ENCODE measurements around the gene MAP3K7. TPM values are rescaled to one million over a fixed set of nuclear protein-coding genes. Genes with fewer than 3 reads are reported as not detected.

The MAP3K7 gene
- total RNA-seq, 2 donors from 2014 or later, result 17.1 to 17.5 TPM

DNA sequence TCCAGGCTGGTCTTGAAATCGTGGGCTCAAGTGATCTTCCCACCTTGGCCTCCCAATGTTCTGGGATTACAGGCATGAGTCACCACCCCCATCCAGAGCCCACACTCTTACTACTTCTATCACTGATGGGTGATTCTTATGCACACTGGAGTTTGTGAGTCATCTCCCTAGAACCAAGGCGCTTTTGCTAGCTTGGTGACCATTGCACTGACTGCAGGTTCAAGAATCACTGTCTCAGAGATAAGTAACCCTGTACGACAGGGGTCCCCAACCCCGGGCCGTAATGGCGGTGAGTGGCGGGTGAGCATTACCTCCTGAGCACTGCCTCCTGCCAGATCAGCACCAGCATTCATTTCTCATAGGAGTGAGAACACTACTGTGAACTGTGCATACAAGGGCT, 118.8 kb downstream of the MAP3K7 start:
- DNase-seq (ENCODE audit: low spot score), result no peak
- Histone ChIP-seq H3K27me3 (no peaks in the 10 kb centered on the region), H3K27ac (no peak overlapping the region), H3K36me3 (no peaks in the 10 kb centered on the region), H3K9me3 (no peaks in the 10 kb centered on the region), H3K4me1 (no peaks in the 10 kb centered on the region), H3K4me3 (no peak overlapping the region)
- TF ChIP-seq, protein P1, sequence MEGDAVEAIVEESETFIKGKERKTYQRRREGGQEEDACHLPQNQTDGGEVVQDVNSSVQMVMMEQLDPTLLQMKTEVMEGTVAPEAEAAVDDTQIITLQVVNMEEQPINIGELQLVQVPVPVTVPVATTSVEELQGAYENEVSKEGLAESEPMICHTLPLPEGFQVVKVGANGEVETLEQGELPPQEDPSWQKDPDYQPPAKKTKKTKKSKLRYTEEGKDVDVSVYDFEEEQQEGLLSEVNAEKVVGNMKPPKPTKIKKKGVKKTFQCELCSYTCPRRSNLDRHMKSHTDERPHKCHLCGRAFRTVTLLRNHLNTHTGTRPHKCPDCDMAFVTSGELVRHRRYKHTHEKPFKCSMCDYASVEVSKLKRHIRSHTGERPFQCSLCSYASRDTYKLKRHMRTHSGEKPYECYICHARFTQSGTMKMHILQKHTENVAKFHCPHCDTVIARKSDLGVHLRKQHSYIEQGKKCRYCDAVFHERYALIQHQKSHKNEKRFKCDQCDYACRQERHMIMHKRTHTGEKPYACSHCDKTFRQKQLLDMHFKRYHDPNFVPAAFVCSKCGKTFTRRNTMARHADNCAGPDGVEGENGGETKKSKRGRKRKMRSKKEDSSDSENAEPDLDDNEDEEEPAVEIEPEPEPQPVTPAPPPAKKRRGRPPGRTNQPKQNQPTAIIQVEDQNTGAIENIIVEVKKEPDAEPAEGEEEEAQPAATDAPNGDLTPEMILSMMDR (IDR thresholded peaks at IDR 0.05), result no peak

DNA sequence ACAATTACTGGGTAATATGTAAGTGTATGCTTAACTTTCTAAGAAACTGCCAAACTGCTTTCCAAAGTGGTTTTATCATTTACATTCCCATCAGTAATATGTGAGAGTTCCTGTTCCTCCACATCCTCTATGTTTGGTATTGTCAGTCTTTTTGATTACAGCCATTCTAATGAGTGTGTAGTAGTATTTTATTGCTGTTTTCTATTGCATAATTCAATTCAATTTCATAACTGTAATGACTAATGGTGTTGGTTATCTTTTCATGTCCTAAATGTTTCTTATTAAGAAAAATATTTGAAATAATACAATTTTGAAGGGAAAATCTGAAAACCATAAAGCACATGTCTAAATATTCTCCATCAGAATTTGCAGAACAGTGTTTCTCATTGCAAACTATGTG, 119.3 kb downstream of the MAP3K7 start:
- DNase-seq (ENCODE audit: low spot score), result no peak
- TF ChIP-seq, protein P1 (IDR thresholded peaks at IDR 0.05), result no peak
- no peaks in the 10 kb centered on the region for H3K27me3 ChIP-seq
- no peaks in the 10 kb centered on the region for H3K4me1 ChIP-seq
- no peaks in the 10 kb centered on the region for H3K36me3 ChIP-seq
- no peaks in the 10 kb centered on the region for H3K9me3 ChIP-seq
- no peak overlapping the region for H3K4me3 ChIP-seq
- no peak overlapping the region for H3K27ac ChIP-seq

DNA sequence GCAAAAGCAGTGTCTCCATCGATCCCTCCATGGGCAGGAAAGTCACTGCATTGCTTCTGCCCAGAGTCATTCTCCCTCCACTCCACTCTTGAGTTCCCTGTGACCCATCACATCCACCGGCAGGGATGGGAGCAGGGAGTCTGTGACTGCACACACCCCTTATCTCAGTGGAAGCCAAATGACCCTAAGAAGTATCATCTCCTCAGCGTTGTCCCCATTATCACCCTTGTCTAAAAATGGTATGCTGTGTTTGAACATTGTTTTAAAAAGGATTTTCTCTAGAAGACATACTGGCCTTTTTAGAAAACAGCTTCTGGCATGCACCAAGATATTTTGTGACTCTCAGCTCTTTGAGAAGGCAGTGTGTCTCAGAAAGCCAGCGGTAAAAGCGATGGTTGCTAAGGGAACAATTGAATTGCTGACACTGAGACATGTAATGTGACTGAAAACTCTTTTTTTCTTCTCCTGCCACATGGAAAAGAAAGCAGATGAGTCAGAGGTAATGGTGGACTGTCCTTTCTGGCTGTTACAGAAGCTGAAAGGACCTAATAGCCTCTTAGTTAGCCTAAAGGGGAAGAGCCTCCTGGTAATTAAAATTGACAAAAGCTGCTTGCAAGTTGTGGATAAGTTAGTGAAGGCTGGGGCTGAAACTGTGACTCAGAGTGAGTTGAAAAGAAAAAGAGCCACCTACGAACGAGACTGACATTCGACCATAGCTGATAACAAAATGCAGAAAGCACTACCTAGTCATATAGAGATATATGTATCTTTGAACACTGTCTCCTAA, 120.5 kb downstream of the MAP3K7 start:
- no peaks in the 10 kb centered on the region for H3K9me3 ChIP-seq
- H3K36me3 ChIP-seq, result no peaks in the 10 kb centered on the region
- no peaks in the 10 kb centered on the region for H3K4me1 ChIP-seq
- no peak overlapping the region for H3K4me3 ChIP-seq
- TF ChIP-seq, protein P1 (IDR thresholded peaks at IDR 0.05), result no peak
- H3K27me3 ChIP-seq, result no peaks in the 10 kb centered on the region
- no peak overlapping the region for H3K27ac ChIP-seq
- peak; percentile 16 for DNase-seq (ENCODE audit: low spot score)

DNA sequence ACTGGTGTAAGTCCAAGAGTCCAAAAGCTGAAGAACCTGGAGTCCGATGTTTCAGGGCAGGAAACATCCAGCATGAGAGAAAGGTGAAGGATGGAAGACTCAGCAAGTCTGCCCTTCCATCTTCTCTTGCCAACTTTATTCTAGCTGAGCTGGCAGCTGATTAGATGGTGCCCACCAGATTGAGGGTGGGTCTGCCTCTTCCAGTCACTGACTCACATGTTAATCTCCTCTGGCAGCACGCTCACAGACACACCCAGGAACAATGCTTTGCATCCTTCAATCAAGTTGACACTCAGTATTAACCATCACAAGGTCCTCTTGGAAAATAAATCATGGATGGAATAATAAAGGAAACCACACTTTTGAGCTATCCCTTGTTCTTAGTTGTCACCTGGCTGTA, 121.2 kb downstream of the MAP3K7 start:
- DNase-seq (ENCODE audit: low spot score), result no peak
- no peak overlapping the region for H3K4me3 ChIP-seq
- no peak overlapping the region for H3K27ac ChIP-seq
- TF ChIP-seq, protein P1 (IDR thresholded peaks at IDR 0.05), result no peak
- no peaks in the 10 kb centered on the region for H3K4me1 ChIP-seq
- no peaks in the 10 kb centered on the region for H3K9me3 ChIP-seq
- H3K36me3 ChIP-seq, result no peaks in the 10 kb centered on the region
- H3K27me3 ChIP-seq, result no peaks in the 10 kb centered on the region

DNA sequence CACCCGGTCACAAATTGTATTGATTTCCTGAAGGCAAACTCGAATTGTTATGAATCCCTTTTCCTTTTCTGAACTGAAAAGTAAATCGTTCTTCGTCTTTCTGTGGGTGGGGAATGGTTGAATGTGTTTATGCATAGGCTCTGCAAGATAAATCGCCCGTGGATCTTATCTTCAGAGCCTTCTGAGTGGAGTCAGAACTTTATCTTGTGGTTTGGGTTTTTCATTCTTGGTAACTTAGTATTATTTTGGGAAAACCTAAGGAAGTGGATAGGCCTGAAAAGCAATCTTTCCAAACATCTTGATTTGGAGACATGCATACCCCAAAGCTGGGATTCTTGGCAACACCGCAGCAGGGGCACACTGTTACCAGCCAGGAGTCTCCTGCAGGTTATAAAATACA, 122.4 kb downstream of the MAP3K7 start:
- no peak overlapping the region for H3K4me3 ChIP-seq
- H3K4me1 ChIP-seq, result no peaks in the 10 kb centered on the region
- H3K27me3 ChIP-seq, result no peaks in the 10 kb centered on the region
- H3K36me3 ChIP-seq, result no peaks in the 10 kb centered on the region
- TF ChIP-seq, protein P1 (IDR thresholded peaks at IDR 0.05), result no peak
- no peak overlapping the region for H3K27ac ChIP-seq
- H3K9me3 ChIP-seq, result no peaks in the 10 kb centered on the region
- no peak for DNase-seq (ENCODE audit: low spot score)

DNA sequence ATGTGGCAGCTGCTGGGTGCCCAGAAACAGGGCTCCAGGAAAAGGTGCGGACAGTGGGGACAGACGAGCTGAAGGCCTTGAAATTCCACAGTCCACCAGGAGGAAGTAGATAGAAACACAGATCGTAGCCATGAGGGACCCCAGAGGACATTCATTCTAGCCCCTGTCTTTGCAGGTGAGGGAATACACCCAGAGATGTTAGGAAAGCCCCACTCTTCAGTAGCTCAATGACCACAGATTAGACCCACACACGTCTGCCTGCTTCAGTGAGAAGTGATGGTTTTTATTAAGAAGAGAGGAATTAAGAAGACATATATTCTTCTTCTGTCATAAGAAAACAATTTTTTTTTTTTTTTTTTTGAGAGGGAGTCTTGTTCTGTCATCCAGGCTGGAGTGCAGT, 123.0 kb downstream of the MAP3K7 start:
- TF ChIP-seq, protein P1 (IDR thresholded peaks at IDR 0.05), result no peak
- Histone ChIP-seq H3K4me3 (no peak overlapping the region), H3K27me3 (no peaks in the 10 kb centered on the region), H3K36me3 (no peaks in the 10 kb centered on the region), H3K9me3 (no peaks in the 10 kb centered on the region), H3K27ac (no peak overlapping the region), H3K4me1 (peaks cover 0 to 3% of the 10 kb centered on the region in 2 donors)
- DNase-seq (ENCODE audit: low spot score), result no peak
